ENCODE data around the gene CNTNAP5. TPM values are rescaled to one million over a fixed set of nuclear protein-coding genes. Genes with fewer than 3 reads are reported as not detected.

The CNTNAP5 gene
- total and polyA plus RNA-seq, 2 of the 8 experiments (the other 6 are each of a cell fraction or from before 2014, with no cell fraction given): 0.11 to 0.76 TPM

DNA sequence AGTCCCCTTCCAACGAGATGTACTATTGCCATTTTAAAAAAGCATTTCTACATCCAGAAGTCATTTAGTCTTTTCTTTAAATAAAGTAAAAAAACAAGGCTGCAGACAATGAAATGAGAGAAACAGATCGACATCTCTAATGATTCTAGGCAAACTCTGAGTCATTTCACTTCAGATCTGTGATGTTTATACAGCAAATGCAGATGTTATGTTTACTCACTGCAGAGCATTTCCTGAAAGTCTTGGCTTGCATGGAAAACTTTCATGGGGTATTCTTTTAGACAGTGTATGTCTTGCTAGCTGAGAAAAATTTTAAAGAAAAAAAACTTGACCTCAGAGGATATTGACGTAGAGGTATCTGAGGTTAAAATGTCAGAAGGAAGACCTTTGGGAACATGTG is 797.4 kb downstream of the CNTNAP5 start (continued):
- no peak for TF ChIP-seq SUZ12 (IDR thresholded peaks at IDR 0.05; ENCODE audit: low read length)
- TF ChIP-seq ASH2L (IDR thresholded peaks at IDR 0.05; ENCODE audit: low read length): no peak
- no peak for TF ChIP-seq RFX5 (IDR thresholded peaks at IDR 0.05; ENCODE audit: borderline replicate concordance, low read depth, low read length)
- TF ChIP-seq TAF1 (IDR thresholded peaks at IDR 0.05; ENCODE audit: low read depth, low read length): no peak
- no peak for TF ChIP-seq E2F6 (IDR thresholded peaks at IDR 0.05)
- TF ChIP-seq BACH1 (IDR thresholded peaks at IDR 0.05; ENCODE audit: low read length): no peak
- TF ChIP-seq POLR2A (IDR thresholded peaks at IDR 0.05; ENCODE audit: control extremely low read depth in 1 of 2, low read depth in 2 of 2, low read length in 2 of 2): no peak
- no peak for TF ChIP-seq EZH2 (IDR thresholded peaks at IDR 0.05; ENCODE audit: low read depth, low read length, severe bottlenecking)

All from H1 (cell line).